KBM-7 (cell line): ENCODE data around the gene B3GNT9.

Experiments
- DNase-seq: peaks from one replicate; pipeline ENCODE4 v3.0.0-alpha.2; 2015
- in situ Hi-C: fragments of 300-500 bp; cut with MboI; formaldehyde crosslinking; loops from 2 replicates; pipeline ENCODE4 v1.14.3; 2020; ENCODE audit warnings: low sequenced_read_pairs, low pct_unique_long_range_greater_than_20kb, mixed read lengths

B3GNT9 gene

DNA sequence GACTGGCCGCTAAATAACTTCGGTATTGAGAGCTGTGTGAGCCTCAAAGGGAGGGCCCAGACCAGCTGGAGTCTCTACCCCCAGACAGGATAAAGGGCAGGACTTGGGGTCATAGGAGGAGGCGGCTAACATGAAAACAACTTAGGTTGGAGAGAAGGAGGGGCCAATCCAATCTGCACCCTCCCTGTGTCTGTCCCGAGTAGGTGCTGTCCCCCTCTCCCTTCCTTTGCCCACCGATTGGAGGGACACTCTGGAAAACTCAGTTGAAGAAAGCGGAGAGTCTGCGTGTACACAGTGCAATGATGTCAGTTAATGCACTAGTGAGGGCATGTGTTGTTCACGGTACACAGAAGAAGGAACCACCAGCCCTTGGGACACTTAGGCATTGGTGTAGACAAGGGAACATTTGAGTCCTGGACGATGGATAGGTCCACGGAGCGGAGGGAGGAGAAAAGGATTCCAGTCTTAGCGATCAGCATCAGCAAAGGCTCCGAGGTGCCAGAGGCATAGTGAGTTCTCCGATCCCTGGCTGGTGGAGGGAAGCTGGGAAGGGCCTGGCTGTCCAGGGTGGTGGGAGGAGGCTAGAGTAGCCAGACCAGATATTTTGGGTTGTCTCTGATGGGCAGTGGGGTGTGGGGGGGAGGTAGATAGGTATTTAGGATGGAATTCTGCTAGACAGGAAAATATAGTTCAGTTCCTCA lies 20.3 kb upstream of the B3GNT9 start:
- in situ Hi-C loops, result no loop called here
- DNase-seq, result no peak

DNA sequence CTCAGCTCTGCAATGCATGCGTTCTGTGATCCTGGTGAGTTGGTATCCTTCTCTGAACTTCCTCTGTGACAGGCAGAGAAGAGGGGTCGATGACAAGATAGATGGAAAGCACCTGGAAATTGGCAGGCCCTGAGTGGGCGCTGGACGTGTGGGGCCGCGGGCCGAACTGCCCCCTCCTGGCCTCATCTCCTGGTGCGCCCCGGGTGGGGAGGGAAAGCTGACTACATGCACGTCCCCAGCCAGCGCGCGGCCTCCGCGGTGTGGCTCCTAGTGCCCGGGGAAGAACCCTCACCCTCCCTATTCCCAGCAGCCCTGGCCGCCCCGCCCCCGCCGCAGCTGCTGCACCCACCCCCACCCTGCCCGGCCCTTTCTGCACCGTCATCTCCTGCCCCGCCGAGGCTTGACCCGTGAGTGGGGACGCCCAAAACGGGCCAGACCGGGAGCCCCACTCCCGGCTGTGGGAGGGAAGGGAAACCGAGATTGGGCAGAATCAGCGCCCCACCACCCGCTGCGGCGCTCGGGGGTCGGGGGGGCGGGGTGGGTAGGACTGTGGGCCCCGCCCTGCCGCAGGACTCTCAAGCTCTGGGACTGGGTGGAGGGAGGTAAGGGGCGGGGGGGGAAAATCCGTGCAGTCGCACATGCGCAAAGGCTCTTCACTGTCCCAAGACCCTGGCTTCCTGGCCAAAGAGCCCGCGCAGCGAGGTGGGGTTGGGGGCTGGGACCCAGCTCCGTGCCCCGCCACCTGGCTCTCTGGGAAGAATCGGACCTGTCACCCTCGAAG lies 19.6 kb upstream of the B3GNT9 start, which contains the start of gene NOL3:
TSS of gene NOL3 (plus strand) at position 371 of the 781 bp plus-strand sequence.
- peak; percentile 68 for DNase-seq
- in situ Hi-C loops, result no loop called here

DNA sequence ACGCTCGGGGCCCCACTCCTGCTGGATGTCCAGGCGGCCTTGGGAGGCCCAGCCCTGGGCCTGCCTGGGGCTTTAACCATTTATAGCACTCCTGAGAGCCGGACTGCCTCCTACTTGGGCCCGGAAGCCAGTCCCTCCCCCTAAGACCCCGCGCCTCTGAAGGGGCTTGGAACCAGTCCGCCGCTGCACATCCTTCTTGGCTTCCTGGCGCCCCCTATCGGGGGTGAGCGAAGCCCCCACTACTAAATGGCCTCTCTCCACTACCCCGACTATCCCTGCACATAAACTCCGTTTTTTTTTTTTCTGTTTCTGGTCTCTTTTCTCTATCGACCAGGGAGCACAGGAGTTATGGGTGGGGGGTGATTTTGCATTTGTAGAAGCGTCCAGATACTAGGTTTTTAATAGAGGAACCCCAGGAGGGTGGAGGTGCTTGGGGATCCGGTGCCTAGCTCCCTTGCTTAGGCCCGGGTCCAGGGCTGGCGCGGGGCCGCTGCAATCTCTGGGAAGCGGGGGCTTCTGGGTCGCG lies 18.9 kb upstream of the B3GNT9 start:
- DNase-seq, result peak; percentile 71
- in situ Hi-C loops, result no loop called here

DNA sequence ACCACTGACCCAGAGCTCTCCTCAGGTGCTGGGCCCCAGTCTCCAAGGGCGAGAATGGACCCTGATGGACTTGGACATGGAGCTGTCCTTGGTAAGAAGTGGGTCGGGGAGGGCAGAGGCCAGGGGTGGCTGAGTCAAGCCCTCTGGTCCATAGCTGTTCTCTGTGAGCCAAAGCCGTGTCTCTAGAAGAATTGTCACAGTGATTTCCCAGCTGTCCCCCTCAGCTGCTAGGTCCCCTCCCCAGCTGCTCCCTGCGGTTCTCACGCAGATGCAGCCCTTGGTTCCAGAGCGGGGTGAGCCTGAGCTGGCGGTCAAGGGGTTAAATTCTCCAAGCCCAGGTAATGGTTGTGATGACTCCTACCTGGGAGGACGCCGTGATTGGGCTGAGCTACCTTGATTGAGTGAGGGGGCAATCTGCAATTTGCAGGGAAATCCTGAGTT lies 18.2 kb upstream of the B3GNT9 start:
- in situ Hi-C loops, result no loop called here
- no peak for DNase-seq

DNA sequence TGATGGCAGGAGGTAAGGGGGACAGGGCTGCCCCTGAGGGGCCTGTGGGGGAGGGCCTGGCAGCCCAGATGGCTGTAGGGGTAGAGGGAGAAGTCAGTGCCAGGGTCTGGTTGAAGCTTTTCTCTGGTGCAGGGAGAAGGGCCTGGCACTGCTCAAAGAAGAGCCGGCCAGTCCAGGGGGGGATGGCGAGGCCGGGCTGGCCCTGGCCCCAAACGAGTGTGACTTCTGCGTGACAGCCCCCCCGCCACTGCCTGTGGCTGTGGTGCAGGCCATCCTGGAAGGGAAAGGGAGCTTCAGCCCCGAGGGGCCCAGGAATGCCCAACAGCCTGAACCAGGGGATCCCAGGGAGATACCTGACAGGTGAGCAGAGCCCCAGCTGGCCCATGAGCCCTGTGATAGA lies 16.8 kb upstream of the B3GNT9 start:
- in situ Hi-C loops, result no loop called here
- no peak for DNase-seq

DNA sequence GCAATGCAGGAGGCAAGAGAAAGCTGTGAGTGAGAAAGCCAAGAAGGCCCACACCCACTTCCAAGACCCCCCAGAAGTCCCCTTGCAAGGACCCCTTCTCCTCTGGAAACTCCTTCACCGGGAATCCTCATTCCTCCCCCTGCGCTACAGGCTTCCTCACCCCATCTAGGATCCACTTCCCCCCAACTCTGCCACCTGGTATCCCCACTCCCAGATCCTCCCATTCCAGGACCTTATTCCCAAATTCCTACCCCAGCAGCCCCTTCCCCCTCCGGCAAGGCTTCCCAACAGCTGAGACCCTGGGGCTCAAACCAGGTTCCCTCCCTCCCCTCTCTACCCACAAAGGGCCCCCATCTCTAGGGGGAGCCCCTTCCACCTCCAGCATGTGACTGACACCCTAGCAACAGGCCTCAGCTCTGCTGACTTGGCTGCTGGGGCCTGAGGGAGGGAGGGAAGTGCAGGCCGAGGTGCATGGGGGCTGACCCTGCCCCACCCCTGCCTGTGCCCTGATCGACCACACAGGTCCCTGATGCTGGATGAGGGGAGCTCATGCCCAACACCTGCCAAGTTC lies 15.9 kb upstream of the B3GNT9 start:
- in situ Hi-C loops, result no loop called here
- no peak for DNase-seq

DNA sequence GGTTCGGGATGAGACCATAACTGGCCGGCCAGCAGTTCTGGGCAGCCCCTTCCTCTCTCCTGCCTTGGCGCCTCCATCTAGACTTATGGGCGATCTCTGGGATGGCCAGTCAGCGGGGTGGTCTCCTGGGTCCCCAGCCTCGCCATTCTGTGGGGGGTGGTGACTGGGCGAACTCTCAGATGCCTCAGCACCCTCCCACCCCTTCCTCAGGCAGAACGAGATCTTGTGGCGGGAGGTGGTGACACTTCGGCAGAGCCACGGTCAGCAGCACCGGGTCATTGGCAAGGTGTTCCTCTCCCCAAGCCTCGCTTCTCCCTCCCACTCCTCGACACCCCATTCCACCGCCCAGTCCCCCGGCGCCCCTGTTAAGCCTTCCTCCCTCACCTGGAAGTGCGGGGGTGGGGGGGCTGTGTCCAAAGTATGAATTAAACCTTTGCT lies 15.3 kb upstream of the B3GNT9 start:
- in situ Hi-C loops, result no loop called here
- no peak for DNase-seq

DNA sequence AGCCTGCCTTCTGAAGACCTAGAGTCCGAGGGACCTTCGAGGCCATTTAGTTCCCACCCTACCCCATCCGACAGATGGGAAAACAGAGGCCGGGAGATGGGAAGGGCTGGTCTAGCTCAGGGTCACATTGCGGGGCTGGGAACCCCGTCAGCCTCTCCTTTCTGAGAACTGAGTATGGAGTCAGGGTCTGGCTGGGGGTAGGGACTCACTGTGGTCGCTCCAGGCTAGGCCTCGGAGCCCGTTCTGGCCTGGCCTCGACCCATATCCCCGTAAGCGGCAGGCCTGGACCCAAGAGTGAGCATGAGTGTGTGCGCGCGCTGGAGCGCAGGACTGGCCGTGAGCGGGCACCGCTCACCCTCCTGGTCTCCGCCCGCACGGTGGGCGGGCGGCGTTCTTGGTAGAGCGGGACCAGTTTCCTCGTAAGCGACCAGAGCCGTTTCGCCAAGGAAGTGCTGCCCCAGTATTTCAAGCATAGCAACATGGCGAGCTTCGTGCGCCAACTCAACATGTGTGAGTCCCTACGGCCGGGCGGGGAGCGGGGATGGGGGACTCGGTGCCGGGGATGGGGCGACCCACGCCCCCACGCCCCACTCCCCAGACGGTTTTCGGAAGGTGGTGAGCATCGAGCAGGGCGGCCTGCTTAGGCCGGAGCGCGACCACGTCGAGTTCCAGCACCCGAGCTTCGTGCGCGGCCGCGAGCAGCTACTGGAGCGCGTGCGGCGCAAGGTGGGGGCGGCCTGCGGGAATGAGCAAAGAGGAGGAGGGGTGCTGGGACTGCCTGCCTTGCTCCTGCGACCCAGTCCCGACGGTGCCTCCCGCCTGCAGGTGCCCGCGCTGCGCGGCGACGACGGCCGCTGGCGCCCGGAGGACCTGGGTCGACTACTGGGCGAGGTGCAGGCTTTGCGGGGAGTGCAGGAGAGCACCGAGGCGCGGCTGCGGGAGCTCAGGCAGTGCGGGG lies 14.6 kb upstream of the B3GNT9 start:
- no peak for DNase-seq
- in situ Hi-C loops, result no loop called here

DNA sequence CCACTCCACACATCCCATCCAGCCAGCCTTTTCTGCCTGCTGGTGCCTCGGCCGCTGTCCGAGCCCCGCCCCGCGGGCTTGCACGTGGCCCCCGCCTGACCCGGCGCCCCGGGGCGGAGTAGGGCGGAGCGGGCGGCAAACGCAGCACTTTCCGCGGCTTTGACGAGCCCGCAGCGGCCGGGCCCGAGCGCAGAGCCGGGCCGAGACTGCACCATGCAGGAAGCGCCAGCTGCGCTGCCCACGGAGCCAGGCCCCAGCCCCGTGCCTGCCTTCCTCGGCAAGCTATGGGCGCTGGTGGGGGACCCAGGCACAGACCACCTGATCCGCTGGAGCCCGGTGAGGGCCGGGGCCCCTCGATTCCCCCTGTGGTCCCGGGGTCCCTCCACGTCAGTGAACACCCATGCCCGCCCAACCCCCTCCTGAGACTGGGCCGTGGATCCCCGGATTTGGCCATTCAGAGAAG lies 13.8 kb upstream of the B3GNT9 start, which contains the start of gene HSF4:
TSS of gene HSF4 (plus strand) at position 147 of the 463 bp plus-strand sequence. CDS start at position 214, 67 bp downstream.
- no peak for DNase-seq
- in situ Hi-C loops, result no loop called here

DNA sequence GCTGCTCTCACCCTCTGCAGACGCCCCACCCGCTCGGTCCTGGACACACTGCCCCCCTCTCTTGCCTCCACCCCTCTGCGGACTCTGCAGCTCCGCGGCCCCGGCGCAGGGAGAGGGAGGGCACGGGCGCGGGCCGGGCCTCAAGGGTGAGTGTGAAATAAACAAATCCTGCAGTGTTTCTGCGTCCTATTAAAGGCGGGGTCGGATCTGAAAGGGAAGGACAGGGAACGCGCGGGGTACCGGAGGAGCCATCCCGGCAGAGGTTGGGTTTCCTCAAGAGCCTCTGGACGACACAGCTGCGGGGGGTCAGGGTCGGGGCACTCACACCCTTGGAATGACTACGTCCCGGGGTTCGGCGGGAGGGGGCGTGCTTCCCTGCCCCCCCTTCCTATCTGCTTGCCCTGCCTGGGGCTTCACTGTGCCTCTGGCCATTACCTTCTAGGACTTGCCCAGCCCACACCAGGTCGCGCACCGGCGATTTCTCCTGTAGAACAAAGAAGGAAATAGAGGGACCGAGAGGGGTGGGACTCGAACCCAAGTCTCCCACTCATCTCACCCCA lies 13.3 kb upstream of the B3GNT9 start:
- DNase-seq, result no peak

DNA sequence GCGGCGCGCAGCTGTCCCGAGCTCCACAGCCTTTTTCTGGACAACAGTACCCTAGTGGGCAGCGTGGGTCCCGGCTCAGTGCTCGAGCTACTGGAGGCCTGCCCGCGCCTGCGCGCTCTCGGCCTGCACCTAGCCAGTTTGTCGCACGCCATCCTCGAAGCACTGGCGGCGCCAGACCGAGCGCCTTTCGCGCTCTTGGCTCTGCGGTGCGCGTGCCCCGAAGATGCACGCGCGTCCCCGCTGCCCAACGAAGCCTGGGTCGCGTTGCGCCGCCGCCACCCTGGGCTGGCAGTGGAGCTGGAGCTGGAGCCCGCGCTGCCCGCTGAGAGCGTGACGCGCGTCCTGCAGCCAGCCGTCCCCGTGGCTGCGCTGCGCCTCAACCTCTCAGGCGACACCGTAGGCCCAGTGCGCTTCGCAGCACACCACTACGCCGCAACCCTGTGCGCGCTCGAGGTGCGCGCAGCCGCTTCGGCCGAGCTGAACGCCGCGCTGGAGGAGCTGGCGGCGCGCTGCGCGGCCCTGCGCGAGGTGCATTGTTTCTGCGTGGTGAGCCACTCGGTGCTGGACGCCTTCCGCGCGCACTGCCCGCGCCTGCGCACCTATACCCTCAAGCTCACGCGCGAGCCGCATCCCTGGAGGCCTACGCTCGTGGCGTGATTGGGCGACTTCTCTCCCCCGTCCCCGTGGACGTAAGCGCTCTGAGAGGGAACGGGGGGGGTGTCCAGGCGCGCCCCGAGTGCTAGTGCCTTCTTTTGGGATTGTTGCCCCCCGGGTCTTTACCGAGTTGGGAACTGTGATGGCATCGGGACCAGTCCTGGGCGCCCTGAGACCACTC lies 12.6 kb upstream of the B3GNT9 start:
- in situ Hi-C loops, result no loop called here
- DNase-seq, result no peak

More for the DNA sequence above, 13.3 kb upstream of the B3GNT9 start:
- in situ Hi-C loops, result no loop called here

DNA sequence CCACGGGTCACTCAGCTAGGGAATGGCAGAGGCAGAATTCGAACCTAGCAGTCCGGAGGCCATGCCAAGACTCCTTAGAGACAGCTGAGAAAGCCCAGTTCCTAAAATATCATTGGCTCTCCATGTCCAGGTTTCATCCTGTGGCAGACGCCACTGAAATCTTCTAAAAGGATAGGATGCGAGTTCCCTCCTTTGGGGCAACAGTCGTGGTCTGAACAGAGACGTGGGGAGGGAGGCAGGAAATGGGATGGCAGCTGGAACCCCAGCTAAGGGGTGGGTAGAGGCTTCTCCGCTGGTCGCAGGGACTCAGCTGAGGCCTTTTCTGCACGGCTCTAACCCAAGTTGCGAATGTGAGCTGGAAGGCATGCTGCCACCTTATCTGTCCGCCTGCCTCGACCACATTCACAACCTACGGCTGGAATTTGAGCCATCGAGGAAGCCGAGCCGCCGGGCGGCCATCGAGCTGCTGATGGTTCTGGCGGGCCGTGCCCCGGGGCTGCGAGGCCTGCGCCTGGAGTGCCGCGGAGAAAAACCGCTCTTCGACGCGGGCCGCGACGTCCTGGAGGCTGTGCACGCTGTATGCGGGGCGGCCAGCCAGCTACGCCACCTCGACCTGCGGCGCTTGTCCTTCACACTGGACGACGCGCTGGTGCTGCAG lies 11.8 kb upstream of the B3GNT9 start:
- no peak for DNase-seq
- in situ Hi-C loops, result no loop called here

DNA sequence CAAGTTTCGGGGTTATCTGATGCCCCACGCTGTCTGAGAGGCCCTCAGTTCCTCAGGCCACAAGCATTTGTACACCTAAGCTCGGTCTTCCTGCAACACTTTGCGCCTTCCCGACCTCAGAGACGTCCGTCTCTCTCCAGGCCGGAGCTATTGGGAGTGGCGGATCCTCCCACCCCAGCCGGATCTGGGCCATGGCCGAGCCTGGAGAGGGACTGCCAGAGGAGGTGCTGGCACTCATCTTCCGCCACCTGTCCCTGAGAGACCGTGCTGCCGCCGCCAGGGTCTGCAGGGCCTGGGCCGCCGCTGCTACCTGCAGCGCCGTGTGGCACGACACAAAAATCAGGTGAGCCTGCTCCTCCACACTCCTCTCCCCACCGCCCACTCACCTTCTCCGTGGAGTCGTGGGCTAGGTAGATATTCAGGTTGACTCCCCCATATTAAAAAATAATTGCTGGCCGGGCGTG lies 10.8 kb upstream of the B3GNT9 start:
- no peak for DNase-seq

DNA sequence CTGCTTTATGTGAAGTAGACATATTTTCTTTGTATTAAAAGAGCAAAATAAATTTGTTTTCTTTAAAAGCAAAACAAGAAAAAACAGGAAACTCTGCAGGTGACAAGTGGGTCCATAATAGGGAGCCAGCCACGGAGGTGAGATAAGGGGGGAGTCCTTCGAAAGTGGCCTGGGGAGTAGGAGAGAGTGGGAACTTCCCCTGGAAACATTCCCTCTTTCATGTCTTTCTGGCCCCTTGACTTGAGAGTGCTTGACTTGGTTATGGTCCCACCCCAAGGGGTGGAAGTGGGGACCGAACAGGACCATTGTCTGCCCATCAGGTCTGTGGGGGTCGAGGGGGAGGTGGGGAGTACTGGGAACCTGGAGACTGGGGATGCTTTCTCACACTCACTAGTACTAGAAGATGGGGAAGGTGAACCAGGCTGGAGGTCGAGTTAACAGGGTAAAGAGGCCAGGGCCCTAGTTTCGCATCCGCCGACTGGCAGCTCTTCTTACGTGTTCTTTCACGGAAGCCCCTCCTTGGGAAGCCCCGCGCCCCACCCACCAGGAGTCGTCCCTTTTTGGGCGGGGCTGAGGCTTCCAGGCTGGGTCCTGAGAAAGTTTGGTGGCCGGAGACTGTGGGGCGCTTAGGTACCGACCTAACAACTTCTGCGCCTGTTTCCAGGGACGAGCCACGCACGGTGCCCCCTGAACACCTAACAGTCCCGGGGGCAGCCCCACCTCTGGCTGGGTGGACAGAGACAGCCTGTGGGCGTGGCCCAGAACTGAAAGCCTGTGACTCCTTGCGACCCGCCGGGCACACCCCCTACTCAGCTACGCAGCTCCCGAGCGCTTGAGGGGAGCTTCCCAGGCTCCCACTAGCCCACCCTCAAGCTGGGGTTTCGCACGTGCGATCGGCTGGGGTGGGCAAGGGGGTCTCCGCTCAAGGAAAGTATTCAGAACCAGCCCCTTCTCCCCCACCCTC lies 8.1 kb upstream of the B3GNT9 start:
- peak; percentile 51 for DNase-seq
- in situ Hi-C loops, result no loop called here

More for the DNA sequence above, 10.8 kb upstream of the B3GNT9 start:
- in situ Hi-C loops, result no loop called here

DNA sequence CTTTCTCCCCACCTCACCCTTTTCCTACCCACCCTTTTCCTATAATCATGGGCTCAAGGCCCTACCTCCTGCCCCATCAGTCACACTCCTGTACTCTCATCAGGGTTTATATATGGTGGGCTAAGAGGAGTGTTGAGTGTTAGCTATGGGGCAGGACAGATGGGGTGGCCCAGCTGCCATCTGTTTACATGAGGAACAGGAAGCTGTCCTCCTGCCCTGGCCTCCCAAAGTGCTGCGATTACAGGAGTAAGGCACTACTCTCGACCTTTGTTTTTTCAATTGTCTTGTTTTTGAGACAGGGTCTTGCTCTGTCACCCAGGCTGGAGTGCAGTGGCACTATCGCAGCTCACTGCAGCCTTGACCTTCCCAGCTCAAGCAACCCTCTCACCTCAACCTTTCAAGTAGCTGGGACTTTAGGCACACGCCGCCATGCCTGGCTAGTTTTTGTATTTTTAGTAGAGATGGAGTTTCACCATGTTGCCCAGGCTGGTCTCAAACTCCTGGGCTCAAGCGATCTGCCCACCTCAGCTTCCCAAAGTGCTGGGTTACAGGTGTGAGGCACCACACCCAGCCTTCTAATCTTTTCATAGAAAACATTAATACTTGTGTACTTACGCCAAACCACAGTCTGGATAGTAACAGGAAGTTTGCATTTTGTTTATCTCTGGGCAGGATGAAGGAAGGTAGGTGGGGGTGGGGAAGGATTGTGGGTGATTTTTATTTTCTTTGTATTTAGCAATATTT lies 7.3 kb upstream of the B3GNT9 start:
- in situ Hi-C loops, result no loop called here
- no peak for DNase-seq
